HFFc6 (cell line): ENCODE results near the gene FOXD1. TPM values are rescaled to one million over a fixed set of nuclear protein-coding genes. Genes with fewer than 3 reads are reported as not detected.

Experiments
- DNase-seq: peaks from one replicate; pipeline ENCODE4 v3.0.0-alpha.2; 2018
- H3K27ac Mint-ChIP-seq: 2 replicates; pipeline ENCODE4 v1.8.0; 2020; ENCODE audit warnings: mild to moderate bottlenecking, mixed read lengths
- H3K27me3 Mint-ChIP-seq: 2 replicates; pipeline ENCODE4 v1.8.0; 2021; ENCODE audit warnings: mild to moderate bottlenecking, moderate library complexity, mixed read lengths; ENCODE audit not compliant: insufficient read depth
- H3K36me3 Mint-ChIP-seq: 2 replicates; pipeline ENCODE4 v1.8.0; 2021; ENCODE audit warnings: low read depth, mixed read lengths
- H3K4me1 Mint-ChIP-seq: 2 replicates; pipeline ENCODE4 v1.8.0; 2020; ENCODE audit warnings: low read depth, mixed read lengths
- H3K4me3 Mint-ChIP-seq: 2 replicates; pipeline ENCODE4 v1.8.0; 2020; ENCODE audit warnings: mild to moderate bottlenecking, moderate library complexity, mixed read lengths
- H3K9me3 Mint-ChIP-seq: 2 replicates; pipeline ENCODE4 v1.8.0; 2020; ENCODE audit warnings: mild to moderate bottlenecking, mixed read lengths
- CTCF ChIP-seq: fragments of 200-600 bp; sonication (generic); IDR thresholded peaks from 2 replicates; pipeline ENCODE4 v1.5.0; 2021; ENCODE audit warnings: antibody characterized with exemption, mild to moderate bottlenecking
- total RNA-seq, 6 experiments: library from RNA; stranded (reverse); fragmentation: NEBNext Ultra II Directional; extraction: Animal tissue kit (Norgen Biotek cat#: 25700); gene quantifications; 2 replicates in 1 of 6; 3 replicates in 5 of 6; pipeline ENCODE4 v1.2.3, GENCODE V29; 2021

Gene FOXD1
- total RNA-seq, 6 experiments from 2014 or later: 40.0 to 50.0 (median 45.4) TPM

GRCh38 chr5:73445665-73446630 is 2.6 kb downstream of the FOXD1 start:
- peak overlapping the region; percentile 91 for H3K27ac Mint-ChIP-seq
- H3K4me3 Mint-ChIP-seq: peak overlapping the region; percentile 94
- DNase-seq: no peak
- H3K27me3 Mint-ChIP-seq: no peaks in the 10 kb centered on the region
- H3K9me3 Mint-ChIP-seq: no peaks in the 10 kb centered on the region
- no peak for TF ChIP-seq CTCF
- H3K36me3 Mint-ChIP-seq: peaks cover 24% of the 10 kb centered on the region
- H3K4me1 Mint-ChIP-seq: peaks cover 64% of the 10 kb centered on the region

- Mint-ChIP-seq H3K27me3 (no peaks in the 10 kb centered on the region), H3K4me3 (peak overlapping the region; percentile 94), H3K4me1 (peaks cover 63% of the 10 kb centered on the region), H3K27ac (no peak overlapping the region), H3K36me3 (peaks cover 24% of the 10 kb centered on the region), H3K9me3 (no peaks in the 10 kb centered on the region)
- no peak for DNase-seq
- TF ChIP-seq CTCF: no peak
These were observed 3.8 kb downstream of the FOXD1 start for GRCh38 chr5:73444499-73445438.

GRCh38 chr5:73443829-73444498 is 4.6 kb downstream of the FOXD1 start:
- H3K27ac Mint-ChIP-seq: no peak overlapping the region
- peaks cover 63% of the 10 kb centered on the region for H3K4me1 Mint-ChIP-seq
- peaks cover 24% of the 10 kb centered on the region for H3K36me3 Mint-ChIP-seq
- no peaks in the 10 kb centered on the region for H3K27me3 Mint-ChIP-seq
- TF ChIP-seq CTCF: no peak
- no peak overlapping the region for H3K4me3 Mint-ChIP-seq
- no peak for DNase-seq
- no peaks in the 10 kb centered on the region for H3K9me3 Mint-ChIP-seq

- Mint-ChIP-seq H3K4me1 (peaks cover 68% of the 10 kb centered on the region), H3K36me3 (peaks cover 24% of the 10 kb centered on the region), H3K4me3 (no peak overlapping the region), H3K27me3 (no peaks in the 10 kb centered on the region), H3K9me3 (no peaks in the 10 kb centered on the region), H3K27ac (no peak overlapping the region)
- no peak for DNase-seq
- no peak for TF ChIP-seq CTCF
These were observed 5.5 kb downstream of the FOXD1 start for GRCh38 chr5:73442996-73443627.
